A673 (cell line): ENCODE results near the gene HOXA9. TPM values are rescaled to one million over a fixed set of nuclear protein-coding genes. Genes with fewer than 3 reads are reported as not detected.

ENCODE experiments used
- BruUV-seq: library from RNA; stranded (reverse); fragments of 400-500 nt; replicated peaks from 2 replicates; lab custom pipeline; 2021; lab: Mats Ljungman, UMichigan
- CTCF ChIA-PET: fragments of 300-600 bp; sonication (Branson Sonifier 250); formaldehyde crosslinking; loops from one replicate; lab custom pipeline; 2022; ENCODE audit warnings: antibody characterized with exemption; lab: Charles Lee
- POLR2A ChIA-PET: fragments of 300-600 bp; sonication (Branson Sonifier 250); formaldehyde crosslinking; loops from one replicate; lab custom pipeline; 2022; ENCODE audit warnings: antibody characterized with exemption; ENCODE audit not compliant: low non-redundant PET; lab: Charles Lee
- DNase-seq: peaks from one replicate; pipeline ENCODE4 v3.0.0-alpha.2; 2015; ENCODE audit warnings: low spot score
- H3K27ac ChIP-seq: fragments of 200-600 bp; sonication (generic); 2 replicates; pipeline ENCODE4 v1.5.1; 2016; ENCODE audit warnings: mixed run types, low read depth, mild to moderate bottlenecking, mixed read lengths, antibody characterized with exemption, low read length; ENCODE audit not compliant: poor library complexity, severe bottlenecking
- H3K27me3 ChIP-seq: fragments of 200-600 bp; sonication (generic); replicated peaks from 2 replicates; pipeline ENCODE4 v1.6.1; 2017; ENCODE audit warnings: mixed run types, low read depth, mild to moderate bottlenecking, mixed read lengths, antibody characterized with exemption, low read length; ENCODE audit not compliant: insufficient read depth, poor library complexity
- H3K36me3 ChIP-seq: fragments of 200-600 bp; sonication (generic); 2 replicates; pipeline ENCODE4 v1.6.1; 2016; ENCODE audit warnings: mixed run types, mild to moderate bottlenecking, mixed read lengths, antibody characterized with exemption, low read length; ENCODE audit not compliant: insufficient read depth, poor library complexity, severe bottlenecking
- H3K4me1 ChIP-seq: fragments of 200-600 bp; sonication (generic); 2 replicates; pipeline ENCODE4 v1.6.1; 2017; ENCODE audit warnings: mixed run types, mild to moderate bottlenecking, mixed read lengths, antibody characterized with exemption, low read length; ENCODE audit not compliant: insufficient read depth, poor library complexity, severe bottlenecking
- H3K4me3 ChIP-seq: fragments of 200-600 bp; sonication (generic); 2 replicates; pipeline ENCODE4 v1.5.1; 2016; ENCODE audit warnings: low read depth, mixed run types, mild to moderate bottlenecking, mixed read lengths, low read length; ENCODE audit not compliant: poor library complexity, severe bottlenecking
- H3K9me3 ChIP-seq: fragments of 200-600 bp; sonication (generic); 2 replicates; pipeline ENCODE4 v1.6.1; 2016; ENCODE audit warnings: mixed run types, low read depth, mild to moderate bottlenecking, mixed read lengths, antibody characterized with exemption, low read length; ENCODE audit not compliant: poor library complexity, severe bottlenecking
- CTCF ChIP-seq: fragments of 300-800, 200-600 bp; sonication (generic); conservative IDR thresholded peaks from 2 replicates; pipeline ENCODE4 v1.5.1; 2017; ENCODE audit warnings: low read depth, mild to moderate bottlenecking, antibody characterized with exemption, low read length, moderate library complexity, mixed read lengths
- EZH2 ChIP-seq: fragments of 200-600 bp; sonication (generic); IDR thresholded peaks from 2 replicates; pipeline ENCODE4 v1.6.1; 2017; ENCODE audit warnings: borderline replicate concordance, low read depth, mild to moderate bottlenecking, mixed read lengths, antibody characterized with exemption, low read length; ENCODE audit not compliant: poor library complexity, severe bottlenecking
- intact Hi-C: fragments of 100-400 bp; cut with micrococcal nuclease; formaldehyde crosslinking; loops from one replicate; pipeline ENCODE4 v1.10.0; 2022; ENCODE audit not compliant: unreplicated experiment
- total RNA-seq: library from RNA; stranded (reverse); gene quantifications from 2 replicates; pipeline ENCODE4 v1.2.3, GENCODE V29; 2021

Gene HOXA9
- total RNA-seq, 1 experiment from 2014 or later = not detected

GRCh38 chr7:27119412-27119911 is 45.9 kb downstream of the HOXA9 start:
- peaks cover 100% of the 10 kb centered on the region for H3K27me3 ChIP-seq
- intact Hi-C loops = no loop called here
- H3K36me3 ChIP-seq = no peaks in the 10 kb centered on the region
- TF ChIP-seq EZH2 = no peak
- no peak for TF ChIP-seq CTCF
- BruUV-seq = no TSS peak
- DNase-seq = no peak
- POLR2A ChIA-PET = no interaction called here
- no peaks in the 10 kb centered on the region for H3K4me1 ChIP-seq
- CTCF ChIA-PET = no interaction called here
- no peak overlapping the region for H3K4me3 ChIP-seq
- no peaks in the 10 kb centered on the region for H3K9me3 ChIP-seq
- no peak overlapping the region for H3K27ac ChIP-seq

- H3K4me1 ChIP-seq = no peaks in the 10 kb centered on the region
- intact Hi-C loops = no loop called here
- POLR2A ChIA-PET = no interaction called here
Observed at GRCh38 chr7:27118580-27118979, 46.8 kb downstream of the HOXA9 start.

GRCh38 chr7:27117887-27118491 is 47.3 kb downstream of the HOXA9 start:
- intact Hi-C loops = no loop called here
- no peaks in the 10 kb centered on the region for H3K36me3 ChIP-seq
- no peak overlapping the region for H3K27ac ChIP-seq
- TF ChIP-seq CTCF = no peak
- TF ChIP-seq EZH2 = no peak
- peaks cover 97% of the 10 kb centered on the region for H3K27me3 ChIP-seq
- BruUV-seq = no TSS peak
- POLR2A ChIA-PET = no interaction called here
- H3K4me3 ChIP-seq = no peak overlapping the region
- CTCF ChIA-PET = no interaction called here
- DNase-seq = no peak
- H3K9me3 ChIP-seq = no peaks in the 10 kb centered on the region
- H3K4me1 ChIP-seq = no peaks in the 10 kb centered on the region

More at GRCh38 chr7:27118580-27118979, 46.8 kb downstream of the HOXA9 start:
- Histone ChIP-seq H3K36me3 (no peaks in the 10 kb centered on the region), H3K9me3 (no peaks in the 10 kb centered on the region), H3K4me3 (no peak overlapping the region), H3K27ac (no peak overlapping the region), H3K27me3 (peaks cover 97% of the 10 kb centered on the region)
- BruUV-seq = no TSS peak
- DNase-seq = no peak
- CTCF ChIA-PET = no interaction called here
- TF ChIP-seq CTCF (no peak), EZH2 (no peak)
